GM12873 (cell line): ENCODE measurements around the gene KRTAP10-1.

Source experiments
- CTCF ChIP-seq: IDR thresholded peaks from 2 replicates; pipeline ENCODE4 v1.5.1; 2012; ENCODE audit warnings: low read depth, mild to moderate bottlenecking, moderate library complexity, low read length, control low read depth; ENCODE audit not compliant: insufficient read depth; ENCODE audit errors: missing control alignments

KRTAP10-1 gene

DNA sequence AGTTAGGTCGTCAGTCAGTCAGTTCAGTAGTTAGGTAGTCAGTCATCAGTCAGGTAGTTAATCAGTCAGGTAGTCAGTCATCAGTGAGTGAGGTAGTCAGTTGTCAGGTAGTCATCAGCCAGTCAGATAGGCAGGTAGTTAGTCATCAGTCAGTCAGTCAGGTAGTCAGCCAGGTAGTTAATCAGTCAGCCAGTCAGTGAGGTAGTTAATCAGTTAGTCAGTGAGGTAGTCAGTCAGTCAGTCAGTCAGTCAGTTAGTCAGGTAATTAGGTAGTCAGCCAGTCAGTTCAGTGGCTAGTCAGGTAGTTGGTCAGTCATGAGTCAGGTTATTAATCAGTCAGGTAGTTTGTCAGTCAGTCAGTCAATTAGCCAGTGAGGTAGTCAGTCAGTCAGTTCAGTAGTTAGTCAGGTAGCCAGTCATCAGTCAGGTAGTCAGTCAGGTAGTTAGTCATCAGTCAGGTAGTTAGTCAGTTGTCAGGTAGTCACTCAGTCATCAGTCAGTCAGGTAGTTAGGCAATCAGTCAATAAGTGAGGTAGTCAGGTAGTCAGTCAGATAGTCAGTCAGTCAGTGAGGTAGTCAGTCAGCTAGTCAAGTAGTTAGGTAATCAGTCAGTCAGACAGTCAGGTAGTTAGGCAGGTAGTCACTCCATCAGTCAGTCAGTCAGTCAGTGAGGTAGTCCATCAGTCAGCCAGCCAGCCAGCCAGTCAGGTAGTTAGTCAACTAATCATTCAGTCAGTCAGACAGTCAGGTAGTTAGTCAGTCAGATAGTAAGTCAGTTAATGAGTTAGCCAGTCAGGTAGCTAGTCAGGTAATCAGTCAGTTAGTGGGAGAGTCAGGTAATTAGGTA is 16.2 kb downstream of the KRTAP10-1 start:
- TF ChIP-seq CTCF = no peak

DNA sequence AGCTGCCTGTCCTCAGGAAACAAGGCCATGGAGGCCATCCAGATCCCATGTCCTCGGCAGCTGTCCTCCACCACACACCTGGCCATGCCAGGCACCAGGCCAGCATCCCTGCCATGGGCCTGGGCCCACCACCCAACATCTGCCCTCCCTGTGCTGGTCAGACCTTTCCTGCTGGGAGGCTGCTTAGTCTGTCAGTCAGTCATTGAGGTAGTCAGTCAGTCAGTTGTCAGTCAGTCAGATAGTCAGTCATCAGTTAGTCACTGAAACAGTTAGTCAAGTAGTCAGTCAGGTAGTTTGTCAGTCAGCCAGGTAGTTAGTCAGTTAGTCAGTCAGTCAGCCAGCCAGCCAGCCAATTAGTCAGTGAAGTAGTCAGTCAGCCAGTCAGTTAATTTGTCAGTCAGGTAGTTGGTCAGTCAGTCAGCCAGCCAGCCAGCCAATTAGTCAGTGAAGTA is 17.2 kb downstream of the KRTAP10-1 start:
- TF ChIP-seq CTCF = no peak

DNA sequence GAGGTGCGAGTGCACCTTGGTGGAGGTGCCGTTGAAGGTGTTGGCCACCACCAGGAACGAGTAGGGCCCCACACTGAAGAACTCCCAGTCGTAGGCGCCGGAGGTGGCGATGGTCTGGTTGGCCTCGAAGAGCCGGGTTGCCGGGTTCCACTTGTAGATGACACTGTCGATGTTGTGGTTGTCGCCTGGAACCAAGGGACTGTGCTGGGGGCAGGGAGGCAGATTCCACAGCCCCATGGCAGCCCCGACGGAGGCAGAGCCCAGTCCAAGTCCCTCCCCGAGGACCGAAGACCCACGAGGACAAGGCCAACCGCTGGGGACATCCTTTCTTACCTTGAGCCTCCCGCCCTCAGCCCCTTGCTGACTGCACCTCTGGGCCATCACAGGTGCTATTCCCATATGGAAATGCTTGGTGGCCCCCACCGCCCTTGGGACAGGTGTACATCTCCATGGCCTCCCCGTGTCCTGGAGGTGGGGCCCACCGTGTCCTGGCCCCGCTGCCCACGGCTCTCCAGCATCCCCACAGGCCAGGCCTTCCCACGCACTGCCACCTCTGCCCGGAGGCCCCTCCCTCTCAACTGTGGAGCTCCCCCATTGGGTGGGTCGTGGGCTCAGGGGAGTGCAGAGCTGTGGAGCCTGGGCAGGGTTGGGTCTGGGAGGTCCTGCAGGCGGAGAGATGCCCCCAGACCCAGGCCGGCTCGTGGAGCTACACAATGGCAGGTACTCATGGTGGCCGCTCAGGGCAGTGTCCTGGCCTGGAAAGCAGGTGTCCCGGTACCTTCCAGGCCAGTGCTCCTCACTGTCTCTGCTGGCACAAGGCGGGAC is 17.9 kb downstream of the KRTAP10-1 start:
- TF ChIP-seq CTCF = no peak

- no peak for TF ChIP-seq CTCF
Observed at GRCh38 chr21:44521301-44521927, 18.6 kb downstream of the KRTAP10-1 start.

- TF ChIP-seq CTCF = no peak
Observed at GRCh38 chr21:44520326-44521300, 19.4 kb downstream of the KRTAP10-1 start.

DNA sequence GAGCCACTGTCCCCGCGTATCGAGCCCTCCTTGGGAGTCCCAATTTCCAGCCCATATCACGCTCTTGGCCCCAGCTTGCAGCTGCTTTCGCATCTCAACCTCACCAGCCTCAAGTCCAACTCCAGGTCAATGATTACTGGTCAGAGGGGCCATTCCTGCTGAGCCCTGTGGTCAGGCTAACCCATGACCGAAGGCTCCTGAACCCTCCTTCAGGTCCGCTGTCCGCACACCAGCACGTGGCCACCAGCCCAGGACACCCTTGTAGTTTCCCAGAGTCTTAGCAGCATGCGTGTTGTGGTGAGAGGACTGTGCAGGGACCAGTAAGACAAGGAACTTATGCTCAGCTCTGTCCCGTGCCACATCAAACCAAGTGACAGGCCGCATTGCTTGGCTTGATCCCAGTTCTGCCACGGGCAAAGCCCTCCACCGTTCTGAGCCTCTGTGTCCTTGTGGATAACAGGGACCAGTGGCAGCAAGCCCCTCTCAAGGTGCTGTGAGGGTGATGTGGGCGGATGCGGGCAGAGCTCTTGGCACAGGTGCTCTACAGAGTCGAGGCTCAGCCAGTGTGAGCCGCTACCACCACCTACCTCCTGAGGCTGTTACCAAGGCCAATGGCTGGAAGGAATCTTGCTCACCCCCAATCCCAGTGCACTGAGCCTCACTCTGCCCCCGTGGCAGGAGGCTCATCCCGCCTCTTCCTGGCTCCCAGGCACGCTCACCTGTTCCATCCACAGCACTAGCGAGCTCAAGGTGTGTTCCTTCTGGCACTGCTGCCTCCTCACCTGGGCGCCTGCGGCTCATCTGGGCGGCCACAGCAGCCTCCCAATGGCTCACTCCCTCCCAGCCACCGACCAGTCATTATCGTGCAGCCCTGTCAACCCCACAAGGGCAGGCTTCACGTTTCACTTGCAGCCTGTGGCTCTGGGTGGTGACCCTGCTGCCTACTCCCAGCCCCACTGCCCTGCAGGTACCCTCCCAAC is 20.4 kb downstream of the KRTAP10-1 start:
- TF ChIP-seq CTCF = no peak
